Activated CD4-positive, alpha-beta T cell treated with anti-CD3 and anti-CD28 coated beads, Interleukin-10, Interleukin-2, amounts not matched to agents 100 ng/mL and 50 ng/mL, durations not matched to agents 16 hours and 8 hours (primary cell): Measurements from ENCODE around the gene NANOS2.
"Not testable (repeated sequence)": the region's sequence is repeated elsewhere in the genome, so short reads cannot be mapped to it uniquely, and the experiment has no call there.

Source experiments
- DNase-seq: peaks from one replicate; pipeline ENCODE4 v3.0.0-alpha.2; 2020

NANOS2 gene

DNA sequence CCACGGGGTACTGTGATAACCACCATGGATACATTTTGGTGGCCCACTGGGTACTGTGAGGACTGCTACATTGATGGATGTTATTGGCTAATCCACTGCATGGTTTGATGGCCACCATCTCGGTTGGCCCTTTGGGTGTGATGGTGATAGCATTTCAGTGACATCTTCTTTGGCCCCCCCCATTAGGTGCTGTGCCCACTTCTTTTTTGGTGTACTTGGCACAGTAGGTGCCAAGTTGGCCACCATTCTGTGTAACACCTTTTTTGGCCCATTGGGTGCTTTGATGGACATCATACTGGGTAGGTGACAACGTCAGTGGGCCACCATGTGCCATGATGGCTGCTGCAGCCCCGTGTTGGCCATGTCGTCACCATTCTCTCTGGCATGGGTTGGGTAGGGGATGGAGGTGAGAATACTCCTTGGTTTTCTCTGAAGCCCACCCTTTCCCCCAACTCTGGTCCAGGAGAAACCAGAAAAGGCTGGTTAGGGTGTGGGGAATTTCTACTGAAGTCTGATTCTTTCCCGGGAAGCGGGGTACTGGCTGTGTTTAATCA, 41.3 kb downstream of the NANOS2 start:
- no peak for DNase-seq

DNA sequence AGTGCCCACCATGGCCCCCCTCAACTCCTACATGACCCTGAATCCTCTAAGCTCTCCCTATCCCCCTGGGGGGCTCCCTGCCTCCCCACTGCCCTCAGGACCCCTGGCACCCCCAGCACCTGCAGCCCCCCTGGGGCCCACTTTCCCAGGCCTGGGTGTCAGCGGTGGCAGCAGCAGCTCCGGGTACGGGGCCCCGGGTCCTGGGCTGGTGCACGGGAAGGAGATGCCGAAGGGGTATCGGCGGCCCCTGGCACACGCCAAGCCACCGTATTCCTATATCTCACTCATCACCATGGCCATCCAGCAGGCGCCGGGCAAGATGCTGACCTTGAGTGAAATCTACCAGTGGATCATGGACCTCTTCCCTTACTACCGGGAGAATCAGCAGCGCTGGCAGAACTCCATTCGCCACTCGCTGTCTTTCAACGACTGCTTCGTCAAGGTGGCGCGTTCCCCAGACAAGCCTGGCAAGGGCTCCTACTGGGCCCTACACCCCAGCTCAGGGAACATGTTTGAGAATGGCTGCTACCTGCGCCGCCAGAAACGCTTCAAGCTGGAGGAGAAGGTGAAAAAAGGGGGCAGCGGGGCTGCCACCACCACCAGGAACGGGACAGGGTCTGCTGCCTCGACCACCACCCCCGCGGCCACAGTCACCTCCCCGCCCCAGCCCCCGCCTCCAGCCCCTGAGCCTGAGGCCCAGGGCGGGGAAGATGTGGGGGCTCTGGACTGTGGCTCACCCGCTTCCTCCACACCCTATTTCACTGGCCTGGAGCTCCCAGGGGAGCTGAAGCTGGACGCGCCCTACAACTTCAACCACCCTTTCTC, 42.3 kb downstream of the NANOS2 start:
- DNase-seq: no peak

DNA sequence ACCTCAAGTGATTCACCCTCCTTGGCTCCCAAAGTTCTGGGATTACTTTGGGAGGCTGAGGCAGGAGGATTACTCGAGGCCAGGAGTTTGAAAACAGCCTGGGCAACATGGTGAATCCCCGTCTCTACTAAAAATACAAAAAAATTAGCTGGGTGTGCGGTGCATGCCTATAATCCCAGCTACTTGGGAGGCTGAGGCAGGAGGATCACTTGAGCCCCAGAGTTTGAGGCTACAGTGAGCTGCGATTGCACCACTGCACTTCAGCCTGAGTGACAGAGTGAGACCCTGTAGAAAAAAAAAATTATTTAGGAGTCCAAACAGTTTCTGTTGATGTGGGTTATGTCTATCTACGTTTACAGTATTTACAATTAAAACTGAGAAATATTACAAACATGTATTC, 43.8 kb downstream of the NANOS2 start:
- no peak for DNase-seq

DNA sequence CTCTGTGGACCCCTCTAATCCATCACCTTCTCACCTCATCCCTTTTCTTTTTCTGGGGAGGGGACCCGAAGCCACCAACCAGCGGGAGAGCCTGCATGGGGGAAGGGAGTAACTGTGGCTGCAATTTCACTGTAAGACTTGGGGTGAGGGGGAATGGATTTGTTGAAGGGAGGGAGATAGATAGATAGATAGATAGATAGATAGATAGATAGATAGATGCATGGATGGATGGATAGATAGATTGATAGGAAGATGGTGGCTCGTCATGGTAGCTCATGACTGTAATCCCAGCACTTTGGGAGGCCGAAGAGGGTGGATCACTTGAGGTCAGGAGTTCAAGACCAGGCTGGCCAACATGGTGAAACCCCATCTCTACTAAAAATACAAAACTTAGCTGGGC, 47.3 kb downstream of the NANOS2 start:
- not testable (repeated sequence) for DNase-seq

DNA sequence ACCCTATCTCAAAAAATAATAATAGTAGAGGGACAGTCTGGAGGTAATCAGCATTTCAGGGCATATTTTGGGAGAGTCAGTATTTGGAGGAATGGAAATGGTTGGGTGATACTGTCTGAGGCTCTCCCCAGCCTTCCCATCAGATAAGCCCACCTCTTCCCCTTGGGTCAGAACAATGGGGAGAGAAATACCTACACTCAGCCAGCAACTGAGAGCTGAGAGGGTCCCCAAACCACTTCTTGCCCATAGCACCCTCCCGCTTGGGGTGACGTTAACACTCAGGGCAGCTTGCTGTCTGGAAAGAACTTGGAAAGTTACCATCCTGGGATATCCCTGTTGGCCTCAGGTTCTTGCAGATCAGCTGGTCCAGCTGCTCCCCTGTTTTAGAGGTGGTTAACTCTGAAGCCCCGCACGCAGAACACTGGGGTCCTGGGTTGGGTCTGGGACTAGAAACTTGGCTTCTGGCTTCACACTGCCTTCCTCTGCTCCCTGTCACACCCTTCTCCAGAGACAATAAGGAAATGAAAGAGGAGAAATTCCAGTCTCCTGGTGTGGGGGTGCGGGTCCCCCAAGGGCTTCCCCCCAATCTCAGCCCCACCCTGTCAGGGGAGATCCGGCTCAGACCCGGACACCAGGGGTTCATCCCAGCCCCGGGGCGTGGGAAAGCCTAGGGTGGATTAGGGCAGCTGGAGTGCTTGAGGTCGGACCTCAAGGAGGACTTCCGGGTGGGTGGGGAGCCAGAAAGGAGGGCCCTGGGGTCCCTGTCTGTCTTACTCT, 48.0 kb downstream of the NANOS2 start:
- DNase-seq: no peak

DNA sequence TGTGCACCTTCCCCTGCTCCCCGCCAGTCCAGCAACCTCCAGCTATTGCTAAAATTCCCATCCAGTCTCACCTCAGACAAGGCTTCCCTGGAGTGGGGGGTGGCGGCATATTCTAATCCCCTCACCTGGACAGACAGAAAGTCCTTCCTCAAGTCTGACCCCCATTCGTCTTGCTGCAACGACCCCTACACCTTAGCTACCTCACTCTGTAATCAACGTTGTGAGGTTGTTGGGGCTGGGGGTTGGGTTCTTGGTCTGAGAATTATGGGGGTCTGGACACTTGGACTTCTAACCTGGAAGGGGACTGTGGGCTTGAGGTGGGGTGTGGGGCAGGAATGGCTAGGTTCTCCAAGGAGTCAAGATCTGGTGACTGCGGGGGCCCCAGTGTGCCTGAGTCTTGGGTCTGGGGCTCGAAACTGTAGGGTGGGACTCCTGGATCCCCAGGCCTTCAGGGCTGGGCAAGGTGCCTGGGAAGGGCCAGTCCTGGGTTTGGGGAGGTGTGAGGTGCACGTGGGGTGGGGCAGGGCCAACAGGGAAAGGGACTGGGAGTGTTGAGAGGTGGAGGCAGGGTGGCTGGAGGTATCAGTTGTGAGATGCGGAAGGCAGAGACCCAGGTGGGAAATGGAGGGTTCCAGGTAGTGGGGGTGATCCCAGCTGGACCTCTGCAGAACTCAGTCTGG, 49.2 kb downstream of the NANOS2 start:
- no peak for DNase-seq

DNA sequence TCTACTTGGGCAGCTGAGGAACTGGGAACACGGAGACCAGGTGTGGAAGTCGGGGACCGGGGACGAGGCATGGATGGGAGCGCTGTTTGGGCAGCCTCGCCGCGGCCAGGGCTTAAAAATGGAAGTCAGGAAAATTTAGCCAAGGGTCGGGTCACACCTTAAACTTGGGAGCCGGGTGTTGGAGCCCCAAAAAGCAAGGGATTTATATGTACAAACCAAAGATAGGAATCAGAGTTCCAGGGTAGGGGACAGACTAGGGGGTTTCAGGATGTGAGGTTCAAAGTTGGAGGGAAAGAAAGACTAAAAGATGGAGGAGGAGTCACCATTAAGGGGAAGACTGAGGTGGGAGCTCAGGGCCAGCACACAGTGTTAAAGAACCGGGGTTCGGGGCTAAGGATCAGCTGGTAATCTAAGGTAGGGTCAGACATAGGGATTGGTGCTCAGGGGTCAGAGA, 49.9 kb downstream of the NANOS2 start:
- DNase-seq: no peak

DNA sequence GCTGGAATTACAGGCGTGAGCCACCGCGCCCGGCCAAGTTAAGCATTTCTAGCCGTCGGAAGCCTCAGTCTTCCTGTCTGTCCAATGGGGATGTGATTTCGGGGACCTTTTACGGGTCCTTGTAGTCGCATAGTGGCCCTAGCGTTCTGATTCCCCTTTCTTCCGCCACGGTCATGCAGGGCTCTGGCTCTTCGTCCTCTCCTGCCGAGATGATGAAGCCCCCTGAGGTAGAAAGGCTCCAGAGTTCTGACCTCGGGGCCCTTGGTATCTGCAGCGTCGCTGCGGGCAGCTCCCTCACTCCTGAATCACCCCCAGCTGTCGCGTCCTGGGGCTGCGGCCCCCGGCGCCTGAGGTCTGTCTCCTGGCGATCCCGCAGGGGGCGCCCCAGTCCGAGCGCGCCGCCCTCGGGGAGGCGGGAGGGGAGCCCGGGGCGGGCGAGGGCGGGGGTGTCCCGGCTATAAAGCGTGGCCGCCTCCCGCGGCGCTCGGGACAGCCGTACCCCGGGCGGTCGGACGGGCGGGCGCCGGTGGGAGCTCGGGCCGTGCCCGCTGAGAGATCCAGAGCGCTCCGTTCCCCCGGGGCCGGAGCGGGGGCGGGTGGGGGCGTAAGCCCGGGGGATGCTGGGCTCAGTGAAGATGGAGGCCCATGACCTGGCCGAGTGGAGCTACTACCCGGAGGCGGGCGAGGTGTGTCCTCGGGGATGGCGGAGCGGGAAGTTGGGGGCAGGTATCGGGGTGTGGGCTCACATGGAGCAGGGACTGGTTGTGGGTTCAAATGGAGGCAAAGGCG, 50.5 kb downstream of the NANOS2 start, which contains the start of gene FOXA3:
Gene FOXA3, plus strand, starts transcription at position 487 of the 789 bp plus-strand sequence. Its CDS starts 131 bp downstream, at position 618.
- DNase-seq: peak; percentile 77

DNA sequence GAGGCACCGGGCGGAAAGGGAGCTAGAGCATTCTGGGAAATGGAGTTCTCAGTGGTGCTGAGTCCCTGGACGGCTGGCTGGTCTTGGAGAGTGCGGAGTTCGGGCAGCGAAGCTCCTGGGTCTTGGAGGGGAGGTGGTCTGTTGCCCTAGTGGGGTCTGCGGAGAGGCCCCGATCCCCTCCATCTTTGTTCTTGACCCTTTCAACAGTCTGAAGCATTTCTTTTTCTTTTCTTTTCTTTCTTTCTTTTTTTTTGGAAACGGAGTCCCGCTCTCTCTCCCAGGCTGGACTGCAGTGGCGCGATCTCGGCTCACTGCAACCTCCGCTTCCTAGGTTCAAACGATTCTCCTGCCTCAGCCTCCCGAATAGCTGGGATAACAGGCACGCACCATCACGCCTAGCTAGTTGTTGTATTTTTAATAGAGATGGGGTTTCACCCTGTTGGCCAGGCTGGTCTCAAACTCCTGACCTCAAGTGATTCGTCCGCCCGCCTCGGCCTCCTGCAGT, 51.2 kb downstream of the NANOS2 start:
- no peak for DNase-seq
